ENCODE results near the gene KLF13. TPM values are rescaled to one million over a fixed set of nuclear protein-coding genes. Genes with fewer than 3 reads are reported as not detected.

KLF13 gene
- total and polyA plus RNA-seq, 2 donors (not counting 1 experiment from before 2014, with no cell fraction given) = 65.5 to 140 TPM

DNA sequence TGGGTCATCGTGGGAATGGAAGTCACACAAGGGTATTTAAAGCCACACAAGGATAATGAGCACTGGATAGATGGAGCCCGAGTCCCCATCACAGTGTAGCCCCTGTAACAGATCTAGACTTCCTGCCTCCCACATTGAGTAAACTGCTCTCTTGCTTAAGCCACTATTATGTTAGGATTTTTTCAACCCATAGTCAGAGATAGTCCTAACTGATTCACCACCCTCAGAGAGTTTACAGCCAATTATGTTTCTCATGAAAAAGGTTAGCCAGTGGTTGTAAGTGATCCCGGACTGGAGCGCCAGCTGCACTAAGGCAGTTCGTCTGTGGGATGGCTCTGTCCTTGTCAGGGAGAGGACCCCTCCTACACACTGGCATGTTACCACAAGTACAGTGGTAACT, 77.0 kb downstream of the KLF13 start:
- H3K27me3 ChIP-seq (replicated peaks in 1 of 4; ENCODE audit: control extremely low read depth in 1 of 4, control insufficient read depth in 3 of 4, insufficient read depth in 4 of 4, low read length in 3 of 4) = no peaks in the 10 kb centered on the region
- no peaks in the 10 kb centered on the region for H3K36me3 ChIP-seq (replicated peaks in 1 of 2; ENCODE audit: control extremely low read depth in 1 of 2, control insufficient read depth in 1 of 2, extremely low read depth in 1 of 2, insufficient read depth in 2 of 2, low read length in 1 of 2)
- H3K79me2 ChIP-seq (ENCODE audit: control insufficient read depth, insufficient read depth, low read length) = no peaks in the 10 kb centered on the region
- no peak for DNase-seq
- peaks cover 3% of the 10 kb centered on the region for H3K27me3 Mint-ChIP-seq
- WGBS (ENCODE audit: insufficient coverage) = 97% methylated on average over 4 of the region's 5 CpGs
- intact Hi-C loops (cut with micrococcal nuclease) = no loop called here
- H3K9ac ChIP-seq (ENCODE audit: low read length) = no peak overlapping the region
- H3K4me1 ChIP-seq (ENCODE audit: control insufficient read depth in 2 of 2, insufficient read depth in 2 of 2, low read length in 2 of 2) = peaks cover 20 to 21% of the 10 kb centered on the region in 2 donors
- H3K4me3 Mint-ChIP-seq = no peak overlapping the region
- H3K4me3 ChIP-seq (ENCODE audit: control extremely low read depth in 1 of 5, extremely low read depth in 1 of 5, insufficient read depth in 1 of 5, low read depth in 2 of 5, low read length in 4 of 5) = no peak overlapping the region
- no peak overlapping the region for H3K27ac ChIP-seq (ENCODE audit: low read length in 2 of 2)
- no peak overlapping the region for H3K27ac Mint-ChIP-seq
- CTCF ChIA-PET = interaction anchor here (0.9 to 1.3 kb wide), 2 partner anchors 85 to 189 kb away, joined by 3 to 4 read pairs; no protein-coding TSS in a partner anchor
- H3K9me3 ChIP-seq (ENCODE audit: control extremely low read depth in 1 of 3, control insufficient read depth in 2 of 3, insufficient read depth in 1 of 3, low read length in 2 of 3) = peaks cover 0 to 10% (median 3%) of the 10 kb centered on the region in 3 donors
- no peak overlapping the region for H2AFZ ChIP-seq (ENCODE audit: insufficient read depth, low read depth, low read length, poor library complexity, severe bottlenecking)
- ATAC-seq (ENCODE audit: low read depth) = no peak
- TF ChIP-seq EZH2 (IDR thresholded peaks at IDR 0.05; ENCODE audit: borderline replicate concordance, insufficient read depth, low read depth, low read length, poor library complexity, severe bottlenecking) = no peak
- TF ChIP-seq, protein P1, sequence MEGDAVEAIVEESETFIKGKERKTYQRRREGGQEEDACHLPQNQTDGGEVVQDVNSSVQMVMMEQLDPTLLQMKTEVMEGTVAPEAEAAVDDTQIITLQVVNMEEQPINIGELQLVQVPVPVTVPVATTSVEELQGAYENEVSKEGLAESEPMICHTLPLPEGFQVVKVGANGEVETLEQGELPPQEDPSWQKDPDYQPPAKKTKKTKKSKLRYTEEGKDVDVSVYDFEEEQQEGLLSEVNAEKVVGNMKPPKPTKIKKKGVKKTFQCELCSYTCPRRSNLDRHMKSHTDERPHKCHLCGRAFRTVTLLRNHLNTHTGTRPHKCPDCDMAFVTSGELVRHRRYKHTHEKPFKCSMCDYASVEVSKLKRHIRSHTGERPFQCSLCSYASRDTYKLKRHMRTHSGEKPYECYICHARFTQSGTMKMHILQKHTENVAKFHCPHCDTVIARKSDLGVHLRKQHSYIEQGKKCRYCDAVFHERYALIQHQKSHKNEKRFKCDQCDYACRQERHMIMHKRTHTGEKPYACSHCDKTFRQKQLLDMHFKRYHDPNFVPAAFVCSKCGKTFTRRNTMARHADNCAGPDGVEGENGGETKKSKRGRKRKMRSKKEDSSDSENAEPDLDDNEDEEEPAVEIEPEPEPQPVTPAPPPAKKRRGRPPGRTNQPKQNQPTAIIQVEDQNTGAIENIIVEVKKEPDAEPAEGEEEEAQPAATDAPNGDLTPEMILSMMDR (IDR thresholded peaks at IDR 0.05) = no peak
- POLR2A ChIA-PET = no interaction called here
- peaks cover 2% of the 10 kb centered on the region for H3K9me3 Mint-ChIP-seq (ENCODE audit: insufficient read depth)
- H4K20me1 ChIP-seq (ENCODE audit: control insufficient read depth, insufficient read depth, low read length, poor library complexity, severe bottlenecking) = no peaks in the 10 kb centered on the region
- H3K4me2 ChIP-seq (replicated peaks; ENCODE audit: low read depth, low read length, poor library complexity, severe bottlenecking) = no peak overlapping the region
- peaks cover 19% of the 10 kb centered on the region for H3K4me1 Mint-ChIP-seq

DNA sequence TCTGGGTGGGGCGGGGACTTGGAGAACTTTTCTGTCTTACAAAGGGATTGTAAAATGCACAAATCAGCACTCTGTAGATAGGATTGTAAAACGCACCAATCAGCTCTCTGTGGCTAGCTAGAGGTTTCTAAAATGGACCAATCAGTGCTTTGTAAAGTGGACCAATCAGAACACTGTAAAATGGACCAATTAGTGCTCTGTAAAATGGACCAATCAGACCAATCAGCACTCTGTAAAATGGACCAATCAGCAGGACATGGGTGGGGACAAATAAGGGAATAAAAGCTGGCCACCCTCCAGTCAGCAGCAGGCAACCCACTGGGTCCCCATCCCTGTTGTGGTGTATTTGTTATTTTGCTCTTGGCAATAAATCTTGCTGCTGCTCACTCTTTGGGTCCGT, 77.7 kb downstream of the KLF13 start:
- Mint-ChIP-seq H3K4me3 (no peak overlapping the region), H3K4me1 (peaks cover 19% of the 10 kb centered on the region), H3K27ac (no peak overlapping the region), H3K27me3 (peaks cover 5% of the 10 kb centered on the region), H3K9me3 (ENCODE audit: insufficient read depth) (peaks cover 4% of the 10 kb centered on the region)
- Histone ChIP-seq H3K4me1 (ENCODE audit: control insufficient read depth in 2 of 2, insufficient read depth in 2 of 2, low read length in 2 of 2) (peaks cover 20 to 21% of the 10 kb centered on the region in 2 donors), H3K4me2 (replicated peaks; ENCODE audit: low read depth, low read length, poor library complexity, severe bottlenecking) (peak overlapping the region; percentile 47), H4K20me1 (ENCODE audit: control insufficient read depth, insufficient read depth, low read length, poor library complexity, severe bottlenecking) (no peaks in the 10 kb centered on the region), H3K27ac (ENCODE audit: low read length in 2 of 2) (no peak overlapping the region), H3K9ac (ENCODE audit: low read length) (no peak overlapping the region), H3K4me3 (ENCODE audit: control extremely low read depth in 1 of 5, extremely low read depth in 1 of 5, insufficient read depth in 1 of 5, low read depth in 2 of 5, low read length in 4 of 5) (no peak overlapping the region), H2AFZ (ENCODE audit: insufficient read depth, low read depth, low read length, poor library complexity, severe bottlenecking) (no peak overlapping the region), H3K27me3 (replicated peaks in 1 of 4; ENCODE audit: control extremely low read depth in 1 of 4, control insufficient read depth in 3 of 4, insufficient read depth in 4 of 4, low read length in 3 of 4) (no peaks in the 10 kb centered on the region), H3K79me2 (ENCODE audit: control insufficient read depth, insufficient read depth, low read length) (no peaks in the 10 kb centered on the region), H3K9me3 (ENCODE audit: control extremely low read depth in 1 of 3, control insufficient read depth in 2 of 3, insufficient read depth in 1 of 3, low read length in 2 of 3) (peaks cover 0 to 15% (median 9%) of the 10 kb centered on the region in 3 donors), H3K36me3 (replicated peaks in 1 of 2; ENCODE audit: control extremely low read depth in 1 of 2, control insufficient read depth in 1 of 2, extremely low read depth in 1 of 2, insufficient read depth in 2 of 2, low read length in 1 of 2) (no peaks in the 10 kb centered on the region)
- TF ChIP-seq, protein P1 (IDR thresholded peaks at IDR 0.05) = no peak
- TF ChIP-seq EZH2 (IDR thresholded peaks at IDR 0.05; ENCODE audit: borderline replicate concordance, insufficient read depth, low read depth, low read length, poor library complexity, severe bottlenecking) = no peak
- 100% methylated on average over 3 of the region's 3 CpGs for WGBS (ENCODE audit: insufficient coverage)
- ChIA-PET CTCF (interaction anchor here (0.9 to 1.3 kb wide), 3 partner anchors 71 to 189 kb away, joined by 3 to 4 read pairs (median 3); no protein-coding TSS in a partner anchor), POLR2A (no interaction called here)
- intact Hi-C loops (cut with micrococcal nuclease) = no loop called here
- DNase-seq = no peak
- ATAC-seq (ENCODE audit: low read depth) = no peak

Measured in B cell (primary cell).